Heart left ventricle (tissue), 16 donors: ENCODE results near the gene GPR25. TPM values are rescaled to one million over a fixed set of nuclear protein-coding genes. Genes with fewer than 3 reads are reported as not detected.

ENCODE experiments used
- ATAC-seq, 4 donors: fragments of 200-7000 bp; cut with Tn5 transposase; one replicate each; pipeline ENCODE4 v1.9.1; 2020 to 2022; ENCODE audit warnings: moderate library complexity in 4 of 4, mild to moderate bottlenecking in 3 of 4, moderate number of reproducible peaks in 1 of 4
- DNase-seq, 5 donors: peaks; one replicate each; pipeline ENCODE4 v3.0.0-alpha.2; 2020
- H3K27ac ChIP-seq, 12 donors: fragments of 200-600 bp; sonication (generic) in 4 of 12; one replicate each; pipeline versions ENCODE4 v1.5.0 to v1.8.0; 2016 to 2022; ENCODE audit warnings: mild to moderate bottlenecking in 2 of 12
- H3K27me3 ChIP-seq, 9 donors: fragments of 200-600 bp; sonication (generic) in 2 of 9; one replicate each; pipeline versions ENCODE4 v1.5.1 to v1.8.0; 2016 to 2022; ENCODE audit warnings: mild to moderate bottlenecking in 3 of 9
- H3K36me3 ChIP-seq, 9 donors: fragments of 200-600 bp; sonication (generic) in 2 of 9; one replicate each; pipeline versions ENCODE4 v1.5.0 to v1.8.0; 2018 to 2022; ENCODE audit warnings: mild to moderate bottlenecking in 2 of 9
- H3K4me1 ChIP-seq, 12 donors: fragments of 200-600 bp; sonication (generic) in 4 of 12; one replicate each; pipeline versions ENCODE4 v1.5.0 to v1.8.0; 2016 to 2022; ENCODE audit warnings: mild to moderate bottlenecking in 3 of 12
- H3K4me3 ChIP-seq, 12 donors: fragments of 200-600 bp; sonication (generic) in 4 of 12; one replicate each; pipeline versions ENCODE4 v1.5.0 to v1.8.0; 2017 to 2022; ENCODE audit warnings: mild to moderate bottlenecking in 9 of 12, moderate library complexity in 4 of 12
- H3K9me3 ChIP-seq, 12 donors: fragments of 200-600 bp; sonication (generic) in 4 of 12; one replicate each; pipeline versions ENCODE4 v1.5.0 to v1.8.0; 2016 to 2022; ENCODE audit warnings: mild to moderate bottlenecking in 1 of 12
- CTCF ChIP-seq, 12 donors: fragments of 200-600 bp; sonication (generic) in 4 of 12; IDR thresholded peaks; one replicate each; pipeline versions ENCODE4 v1.5.0 to v1.8.0; 2018 to 2022; ENCODE audit warnings: antibody characterized with exemption in 12 of 12, mild to moderate bottlenecking in 5 of 12
- POLR2A ChIP-seq, 2 donors: fragments of 450-650 bp; IDR thresholded peaks; one replicate each; pipeline ENCODE4 v1.6.1; 2017; ENCODE audit warnings: antibody characterized with exemption in 2 of 2, mild to moderate bottlenecking in 2 of 2, moderate library complexity in 2 of 2
- WGBS, 4 donors: extraction: QIAGEN DNeasy Blood & Tissue Kit in 2 of 4; methylation state at CpG; one replicate each; pipeline versions ENCODE4 v1.1.5 to v1.1.7; 2013 to 2018; 5-methylcytosine and 5-hydroxymethylcytosine counted together
- intact Hi-C, 10 donors: fragments of 100-400 bp; cut with DNase I; formaldehyde crosslinking; loops; one replicate each; pipeline versions ENCODE4 v1.11.1 to v1.14.2; 2022
- polyA plus RNA-seq, 2 donors: library from polyadenylated mRNA; stranded (reverse); fragments of 200-250 nt; gene quantifications; one replicate each; pipeline ENCODE4 v1.2.3, GENCODE V29; 2013
- total RNA-seq, 9 donors: library from RNA; depleted of rRNA in 2 of 9; stranded (reverse); fragments of >200 nt in 2 of 9; fragmentation: NEBNext Ultra II Directional in 3 of 9; extraction: Animal tissue kit (Norgen Biotek cat#: 25700) in 3 of 9; gene quantifications; one replicate each; pipeline versions ENCODE4 v1.1.0 to v1.2.4, GENCODE V29; 2016 to 2023
- donor health status: ischemic (EF 13 %, LVEDD 7.1; RV severe dilation, severe dysfunction).
- donor health status: healthy with polysubstance abuse.
- donor health status: DM: no; HTN: yes; CAD: no.
- donor health status: DM: no; HTN: no; CAD: no.
- donor health status: ischemic (EF 25% LVEDD 6.9; RV normal size, moderate dysfunction).
- donor health status: ischemic (EF 25% LVEDD 5.7; RV mildly dilated, moderate dysfunction).
- donor health status: healthy.
- donor health status: DM: yes; HTN: yes; CAD: no.
- donor health status: ischemic (EF 35%, LVEDD 5.7; RV mildly dilated, moderate dysfunction).
- donor health status: nonischemic (EF 11% LVEDD 7.7; RV severe dilation, severe dysfunction).
- donor health status: DM: yes; HTN: yes; CAD: no.
- donor health status: PGD.
- donor health status: ischemic (EF 29% LVEDD 5.4; RV normal size, mild dysfunction).
- donor health status: nonischemic (EF 23%, LVEDD 6.1; RV moderate dilation, normal function).

GPR25 gene
- total and polyA plus RNA-seq, 11 donors = not detected

GRCh38 chr1:200889571-200889970 lies 16.8 kb downstream of the GPR25 start:
- WGBS, 4 donors = 94 to 100% (median 99%) methylated on average over 2 of the region's 2 CpGs
- ATAC-seq = no peak
- no peak overlapping the region for H3K27ac ChIP-seq
- no peaks in the 10 kb centered on the region for H3K36me3 ChIP-seq
- no peak for TF ChIP-seq POLR2A (IDR thresholded peaks at IDR 0.05)
- TF ChIP-seq CTCF (IDR thresholded peaks at IDR 0.05) = no peak
- H3K4me1 ChIP-seq = peaks cover 0 to 35% (median 11%) of the 10 kb centered on the region in 12 donors
- DNase-seq = no peak
- intact Hi-C loops = no loop called here
- H3K27me3 ChIP-seq = peaks cover 4 to 46% (median 31%) of the 10 kb centered on the region in 9 donors
- H3K4me3 ChIP-seq = no peak overlapping the region
- no peaks in the 10 kb centered on the region for H3K9me3 ChIP-seq

- ATAC-seq = no peak
- intact Hi-C loops = loop anchor here in 1 of 10 donors (5.0 kb wide), 1 partner anchor 152 kb away; no protein-coding TSS in a partner anchor
- Histone ChIP-seq H3K4me1 (peaks cover 0 to 35% (median 11%) of the 10 kb centered on the region in 12 donors), H3K4me3 (no peak overlapping the region), H3K36me3 (no peaks in the 10 kb centered on the region), H3K9me3 (no peaks in the 10 kb centered on the region), H3K27ac (no peak overlapping the region), H3K27me3 (peaks cover 4 to 46% (median 31%) of the 10 kb centered on the region in 9 donors)
- no peak for DNase-seq
- 96 to 98% (median 97%) methylated on average over 15 of the region's 15 CpGs for WGBS, 4 donors
- no peak for TF ChIP-seq POLR2A (IDR thresholded peaks at IDR 0.05)
- no peak for TF ChIP-seq CTCF (IDR thresholded peaks at IDR 0.05)
Observed at GRCh38 chr1:200890027-200890426, 17.2 kb downstream of the GPR25 start.

- H3K27me3 ChIP-seq = peaks cover 4 to 46% (median 31%) of the 10 kb centered on the region in 9 donors
- no peak for TF ChIP-seq POLR2A (IDR thresholded peaks at IDR 0.05)
- peak in 8 of 12 donors; percentile 5 to 37 (median 15) for TF ChIP-seq CTCF (IDR thresholded peaks at IDR 0.05)
- H3K27ac ChIP-seq = no peak overlapping the region
- WGBS, 4 donors = 2 to 3% (median 3%) methylated on average over 52 to 72 of the region's 72 CpGs
- peak overlapping the region; percentile 21 to 62 (median 45) for H3K4me3 ChIP-seq
- H3K9me3 ChIP-seq = no peaks in the 10 kb centered on the region
- DNase-seq = no peak
- ATAC-seq = peak in 2 of 4 donors; percentile 52 to 64
- intact Hi-C loops = loop anchor here in 1 of 10 donors (5.0 kb wide), 1 partner anchor 151 kb away; no protein-coding TSS in a partner anchor
- peaks cover 0 to 35% (median 11%) of the 10 kb centered on the region in 12 donors for H3K4me1 ChIP-seq
- H3K36me3 ChIP-seq = no peaks in the 10 kb centered on the region
Observed at GRCh38 chr1:200890818-200891773, 18.3 kb downstream of the GPR25 start.

GRCh38 chr1:200891774-200892157 lies 19.0 kb downstream of the GPR25 start:
- TF ChIP-seq CTCF (IDR thresholded peaks at IDR 0.05) (no peak), POLR2A (IDR thresholded peaks at IDR 0.05) (no peak)
- H3K27me3 ChIP-seq = peaks cover 4 to 46% (median 31%) of the 10 kb centered on the region in 9 donors
- intact Hi-C loops = loop anchor here in 1 of 10 donors (5.0 kb wide), 1 partner anchor 151 kb away; no protein-coding TSS in a partner anchor
- H3K9me3 ChIP-seq = no peaks in the 10 kb centered on the region
- H3K4me3 ChIP-seq = peak overlapping the region in 9 of 12 donors; percentile 21 to 62 (median 50)
- H3K27ac ChIP-seq = no peak overlapping the region
- peaks cover 0 to 35% (median 11%) of the 10 kb centered on the region in 12 donors for H3K4me1 ChIP-seq
- H3K36me3 ChIP-seq = no peaks in the 10 kb centered on the region
- ATAC-seq = no peak
- WGBS, 4 donors = 11 to 22% (median 16%) methylated on average over 8 of the region's 8 CpGs
- no peak for DNase-seq
